T-helper 1 cell (primary cell): ENCODE measurements around the gene NFKBIE.
"Not testable (repeated sequence)": the region's sequence is repeated elsewhere in the genome, so short reads cannot be mapped to it uniquely, and the experiment has no call there.

ENCODE experiments used
- DNase-seq, 5 donors: peaks; one replicate each; pipeline ENCODE4 v3.0.0-alpha.2; 2012 to 2020
- total RNA-seq, 4 donors: gene quantifications; one replicate each; lab custom pipeline; 2026; lab: John Stamatoyannopoulos, UW

Gene NFKBIE, protein sequence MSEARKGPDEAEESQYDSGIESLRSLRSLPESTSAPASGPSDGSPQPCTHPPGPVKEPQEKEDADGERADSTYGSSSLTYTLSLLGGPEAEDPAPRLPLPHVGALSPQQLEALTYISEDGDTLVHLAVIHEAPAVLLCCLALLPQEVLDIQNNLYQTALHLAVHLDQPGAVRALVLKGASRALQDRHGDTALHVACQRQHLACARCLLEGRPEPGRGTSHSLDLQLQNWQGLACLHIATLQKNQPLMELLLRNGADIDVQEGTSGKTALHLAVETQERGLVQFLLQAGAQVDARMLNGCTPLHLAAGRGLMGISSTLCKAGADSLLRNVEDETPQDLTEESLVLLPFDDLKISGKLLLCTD
- 51.8 to 76.6 (median 73.5) reads per million in 4 donors for total RNA-seq

DNA sequence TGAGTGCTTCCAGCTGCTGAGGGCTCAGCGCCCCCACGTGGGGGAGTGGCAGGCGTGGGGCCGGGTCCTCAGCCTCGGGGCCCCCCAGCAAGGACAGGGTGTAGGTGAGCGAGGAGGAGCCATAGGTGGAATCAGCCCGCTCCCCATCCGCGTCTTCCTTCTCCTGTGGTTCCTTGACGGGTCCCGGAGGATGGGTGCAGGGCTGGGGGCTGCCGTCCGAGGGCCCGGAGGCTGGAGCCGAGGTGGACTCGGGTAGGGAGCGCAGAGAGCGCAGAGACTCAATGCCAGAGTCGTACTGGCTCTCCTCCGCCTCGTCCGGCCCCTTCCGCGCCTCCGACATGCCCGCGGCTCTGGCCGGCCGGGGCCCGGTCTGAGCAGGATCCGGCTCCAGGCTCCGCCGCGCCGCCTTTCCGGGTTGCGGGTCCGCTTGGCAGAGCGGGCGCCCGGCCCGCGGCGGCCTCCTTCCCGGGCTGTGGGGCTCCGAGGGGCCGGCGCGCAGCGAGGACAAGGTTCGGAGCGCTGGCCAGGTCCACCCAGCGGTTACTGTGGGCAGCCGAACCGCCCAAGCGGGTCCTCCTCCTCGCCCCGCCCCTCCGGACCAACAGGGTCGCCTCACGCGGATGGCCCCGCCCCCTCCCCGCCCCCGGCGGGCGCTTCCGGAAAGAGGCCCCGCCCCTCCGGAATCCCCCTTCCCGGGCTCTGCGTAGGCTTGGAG lies at the start of gene NFKBIE:
Gene NFKBIE (minus strand): TSS at position 545 of the 715 bp plus-strand sequence. CDS start 205 bp downstream, at position 340.
- DNase-seq: peak; percentile 88 to 94 (median 94)

DNA sequence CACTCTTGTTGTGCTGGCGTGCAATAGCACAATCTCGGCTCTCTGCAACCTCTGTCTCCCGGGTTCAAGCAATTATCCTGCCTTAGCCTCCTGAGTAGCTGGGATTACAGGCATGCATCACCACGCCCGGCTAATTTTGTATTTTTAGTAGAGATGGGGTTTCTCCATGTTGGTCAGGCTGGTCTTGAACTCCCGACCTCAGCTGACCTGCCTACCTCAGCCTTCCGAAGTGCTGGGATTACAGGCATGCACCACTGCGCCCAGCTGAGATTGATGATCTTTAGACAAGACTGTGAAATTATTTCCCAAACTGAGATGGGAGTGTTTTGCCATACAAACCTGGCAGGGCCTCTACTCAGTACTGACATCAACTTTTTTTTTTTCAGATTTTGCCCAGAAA lies 49.3 kb upstream of the NFKBIE start:
- DNase-seq: not testable (repeated sequence)

DNA sequence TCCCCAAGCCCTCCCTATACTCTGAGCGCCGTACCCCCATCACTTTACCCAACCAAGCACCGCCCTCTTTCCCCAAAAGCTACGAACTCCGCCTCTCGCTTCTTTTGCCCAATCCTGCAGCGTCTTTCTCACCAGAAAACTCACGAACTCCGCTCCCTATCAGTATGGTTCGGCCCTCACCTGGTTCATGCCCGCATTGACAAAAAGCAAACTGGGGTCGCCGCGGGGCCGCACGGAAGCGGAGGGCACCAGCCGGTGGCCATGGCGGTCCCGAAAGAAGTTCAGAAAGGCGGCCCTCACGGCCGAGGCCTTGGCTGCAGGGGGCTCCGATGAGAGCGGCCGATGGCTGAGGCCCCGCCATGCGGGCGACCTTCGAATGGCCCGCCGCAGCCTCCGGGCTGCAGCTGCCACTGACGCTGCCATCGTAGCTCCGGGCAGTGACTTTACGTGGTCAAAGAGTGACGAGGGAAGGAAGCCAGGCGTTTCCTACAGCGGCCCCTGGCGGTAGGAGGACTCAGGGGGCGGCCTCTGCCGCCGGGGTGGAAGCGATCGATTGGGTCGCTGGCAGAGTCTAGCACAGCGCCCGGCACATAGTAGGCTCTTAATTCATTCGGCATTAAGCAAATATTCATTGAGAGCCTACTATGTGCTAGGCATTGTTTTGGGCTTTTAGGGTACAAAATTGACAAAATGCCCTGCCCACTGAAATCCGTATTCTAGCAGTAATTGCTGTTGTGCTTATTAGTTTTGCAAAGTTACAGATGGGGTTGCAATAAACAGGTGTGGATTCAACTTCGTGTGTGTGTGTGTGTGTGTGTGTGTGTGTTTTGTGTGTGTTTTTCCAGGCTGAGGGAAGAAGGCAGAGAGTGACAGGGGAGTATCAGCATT lies 47.8 kb upstream of the NFKBIE start, which contains the start of gene AARS2:
Gene AARS2 (minus strand): TSS at position 447 of the 888 bp plus-strand sequence. CDS start 24 bp downstream, at position 423.
- peak; percentile 72 to 89 (median 82) for DNase-seq

DNA sequence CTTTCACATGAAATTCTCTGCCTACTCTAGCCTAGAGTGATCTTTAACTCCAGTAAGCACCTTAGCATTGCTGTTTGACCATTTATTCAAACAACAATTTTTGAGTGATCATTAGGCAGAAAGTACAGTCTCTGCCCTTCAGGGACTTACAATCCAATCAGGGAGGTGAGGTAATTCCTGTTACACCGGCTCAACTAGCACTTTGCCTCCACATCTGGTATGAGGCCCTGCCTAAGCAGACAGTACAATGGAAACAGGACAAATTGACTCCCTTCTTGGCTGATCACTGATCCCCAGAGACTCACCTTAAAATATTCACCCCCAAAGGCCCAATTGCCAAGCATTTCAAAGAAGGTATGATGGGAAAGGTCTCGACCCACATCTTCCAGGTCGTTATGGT lies 46.4 kb upstream of the NFKBIE start:
- DNase-seq: no peak

DNA sequence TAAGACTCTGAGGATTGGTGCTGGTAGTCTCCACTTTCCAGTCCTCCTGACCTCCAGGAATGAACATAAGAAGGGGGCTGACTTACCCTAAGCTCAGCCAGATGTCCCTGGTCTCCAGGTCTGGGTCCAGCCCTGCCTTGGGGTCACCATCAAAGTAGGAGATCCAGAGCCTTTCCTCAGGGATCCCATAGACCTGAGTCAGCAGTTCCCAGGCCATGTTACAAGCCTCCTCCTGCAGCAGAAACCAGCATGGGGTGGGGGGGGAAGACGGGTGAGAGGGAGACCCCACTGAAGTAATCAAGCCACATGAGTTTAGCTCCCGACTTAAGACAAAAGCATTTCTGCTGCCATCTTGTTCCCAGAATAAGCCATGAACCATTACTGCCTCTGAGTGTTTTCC lies 46.0 kb upstream of the NFKBIE start:
- no peak for DNase-seq

DNA sequence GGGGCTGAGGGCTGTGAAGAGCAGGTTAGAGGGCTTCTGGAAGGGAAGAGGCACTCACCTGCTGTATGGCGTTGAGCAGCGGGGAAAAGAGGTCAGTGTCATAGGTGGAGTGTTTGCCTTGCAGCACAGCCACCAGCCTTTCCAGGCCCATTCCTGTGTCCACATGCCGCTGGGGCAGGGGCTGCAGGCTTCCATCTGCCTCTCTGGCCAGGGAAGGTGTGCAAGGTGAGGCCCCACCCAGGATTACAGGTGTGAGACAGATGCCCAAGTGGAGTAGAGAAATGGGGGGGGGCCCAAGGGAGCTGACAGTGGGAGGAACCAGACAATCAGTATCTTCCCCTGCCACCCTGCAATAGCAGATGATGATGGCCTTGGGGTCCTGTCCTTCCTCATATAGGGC lies 44.9 kb upstream of the NFKBIE start:
- DNase-seq: no peak

DNA sequence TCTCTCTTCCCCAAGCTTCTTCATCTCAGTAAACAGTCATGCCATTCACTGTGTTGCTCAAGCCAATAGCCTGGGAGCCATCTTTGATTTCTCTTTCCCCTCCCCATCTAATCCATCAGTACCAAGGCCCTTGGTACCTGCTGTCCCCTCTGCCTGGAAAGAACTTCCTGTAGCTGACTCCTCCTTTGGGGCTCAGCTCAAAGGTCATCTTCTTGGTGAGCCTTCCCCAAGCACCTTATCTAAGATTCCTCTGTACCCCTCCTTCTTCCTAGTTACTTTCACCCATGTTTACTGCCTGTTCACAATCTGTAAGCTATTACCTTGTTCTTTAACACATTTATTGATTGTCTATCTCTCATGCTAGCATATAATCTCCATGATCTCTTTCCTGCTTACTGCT lies 44.3 kb upstream of the NFKBIE start:
- DNase-seq: no peak

DNA sequence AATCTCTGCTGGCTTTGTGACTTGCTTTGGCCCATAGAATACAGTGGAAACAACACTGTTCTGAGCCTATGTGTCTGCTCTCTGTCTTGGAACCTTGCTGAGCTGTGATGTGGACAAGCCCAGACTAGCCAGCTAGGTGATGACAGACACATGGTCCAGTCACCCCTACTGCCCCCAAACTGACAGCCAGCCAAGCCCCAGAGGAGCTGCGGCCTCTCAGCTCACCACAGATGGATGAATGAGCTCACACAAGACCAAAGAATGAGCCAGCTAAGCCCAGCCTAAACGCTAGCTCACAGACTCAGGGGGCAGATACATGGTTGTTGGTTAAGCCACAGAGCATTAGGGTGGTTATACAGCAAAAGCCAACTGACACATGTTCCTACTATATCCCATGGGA lies 43.7 kb upstream of the NFKBIE start:
- no peak for DNase-seq

DNA sequence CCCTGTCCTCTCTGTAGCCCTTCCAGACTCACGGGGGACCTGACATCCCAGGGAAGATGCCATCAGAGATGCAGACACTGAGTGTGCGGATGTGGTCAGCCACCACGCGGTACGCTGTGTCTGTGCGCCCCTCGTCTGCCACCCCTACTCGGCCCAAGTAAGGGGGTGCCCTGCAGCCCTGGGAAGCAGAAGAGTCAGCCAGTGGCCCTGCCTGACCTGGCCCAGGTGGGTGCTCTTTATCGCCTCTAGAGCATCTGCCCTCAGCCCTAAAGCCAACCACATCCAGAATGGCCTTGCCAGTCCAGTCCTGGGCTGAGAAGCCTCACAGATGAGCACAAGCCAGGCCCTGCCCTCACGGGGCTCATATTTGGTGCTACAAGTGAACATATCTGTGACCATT lies 41.9 kb upstream of the NFKBIE start:
- DNase-seq: no peak

DNA sequence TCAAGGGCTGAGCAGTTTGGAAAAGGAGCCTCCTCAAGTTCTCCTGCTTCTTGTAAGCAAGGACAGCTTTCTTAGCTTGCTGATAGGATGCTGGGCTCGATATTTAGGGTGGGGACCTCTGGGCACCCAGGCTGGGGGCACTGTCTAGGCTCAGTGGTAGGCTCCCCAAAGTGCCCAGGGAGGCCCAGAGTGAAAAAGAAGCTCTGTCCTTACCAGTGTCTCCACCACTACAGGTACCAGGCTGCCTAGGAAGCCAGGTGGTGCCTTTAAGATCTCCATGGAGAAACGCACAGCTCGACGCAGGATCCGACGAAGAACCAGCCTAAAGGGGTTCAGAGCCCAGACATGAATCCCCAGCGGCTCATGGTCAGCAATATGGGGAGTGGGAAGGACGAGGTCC lies 41.4 kb upstream of the NFKBIE start:
- DNase-seq: no peak

DNA sequence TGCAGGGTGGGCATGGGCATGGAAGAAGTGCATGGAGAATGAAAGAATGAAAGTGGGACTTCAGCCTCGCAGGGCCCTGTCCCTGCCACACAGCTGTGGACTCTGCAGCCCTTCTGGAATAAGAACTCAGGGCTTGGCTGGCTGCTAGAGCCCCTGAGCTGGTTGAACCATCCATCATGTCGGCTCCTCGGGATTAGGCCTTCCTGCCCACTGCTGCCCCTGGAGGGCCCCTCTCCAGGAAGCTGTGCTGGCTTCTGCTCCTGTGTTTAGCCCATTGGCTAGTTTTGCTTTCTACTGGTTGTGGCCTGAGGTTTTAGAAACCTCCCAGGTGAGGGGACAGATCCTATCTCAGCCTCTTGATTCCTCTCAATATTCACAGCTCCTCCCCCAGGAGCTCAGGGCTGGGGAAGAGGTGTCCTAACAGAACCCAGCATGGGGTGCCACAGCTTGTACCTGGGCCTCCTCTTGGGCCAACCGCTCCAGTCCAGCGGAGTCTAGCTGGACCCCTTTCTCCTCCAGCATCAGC lies 39.9 kb upstream of the NFKBIE start:
- DNase-seq: no peak

DNA sequence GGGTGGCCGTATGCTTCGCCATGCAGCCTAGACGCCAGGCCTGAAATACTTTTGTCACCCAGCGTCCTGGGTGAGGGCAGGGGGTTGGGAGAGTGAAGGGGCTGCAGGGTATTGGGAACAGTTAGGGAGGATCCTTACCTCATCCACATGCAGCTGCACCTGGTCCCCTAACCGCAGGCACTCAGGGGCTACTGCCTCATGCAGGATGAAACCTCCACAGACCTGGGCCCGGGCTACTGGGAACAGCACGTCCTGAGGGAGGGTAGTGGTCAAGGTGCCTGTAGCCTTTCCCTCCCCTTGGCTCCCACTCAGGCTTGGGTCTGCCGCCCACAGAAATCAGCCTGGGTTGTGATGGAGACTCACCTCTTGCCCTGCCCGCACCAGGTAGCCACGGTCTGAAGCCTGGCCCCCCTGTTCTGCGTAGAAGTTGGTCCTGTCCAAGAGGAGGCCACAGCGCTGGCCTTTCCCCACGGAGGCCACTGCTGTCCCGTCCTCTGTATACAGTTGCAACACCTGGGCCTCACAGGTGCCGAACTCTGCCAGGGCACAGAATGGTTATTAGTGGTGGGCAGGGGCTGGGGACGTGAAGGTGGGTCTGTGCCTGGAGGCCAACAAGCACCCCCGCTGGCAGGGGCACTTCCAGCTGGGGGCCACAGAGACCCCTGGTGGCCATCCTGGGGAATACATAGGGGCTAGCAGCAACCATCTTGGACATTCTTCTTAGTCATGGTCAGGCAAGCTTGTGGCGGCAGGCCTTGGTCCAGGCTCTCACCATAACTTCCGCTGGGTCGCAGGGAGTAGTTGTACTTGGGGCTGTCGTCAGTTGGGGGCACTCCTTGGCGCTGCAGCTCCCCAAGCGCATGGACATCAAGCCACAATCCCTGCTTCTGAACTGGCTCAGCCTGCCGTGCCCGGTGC lies 39.2 kb upstream of the NFKBIE start:
- peak in 3 of 5 donors; percentile 19 to 32 (median 24) for DNase-seq

DNA sequence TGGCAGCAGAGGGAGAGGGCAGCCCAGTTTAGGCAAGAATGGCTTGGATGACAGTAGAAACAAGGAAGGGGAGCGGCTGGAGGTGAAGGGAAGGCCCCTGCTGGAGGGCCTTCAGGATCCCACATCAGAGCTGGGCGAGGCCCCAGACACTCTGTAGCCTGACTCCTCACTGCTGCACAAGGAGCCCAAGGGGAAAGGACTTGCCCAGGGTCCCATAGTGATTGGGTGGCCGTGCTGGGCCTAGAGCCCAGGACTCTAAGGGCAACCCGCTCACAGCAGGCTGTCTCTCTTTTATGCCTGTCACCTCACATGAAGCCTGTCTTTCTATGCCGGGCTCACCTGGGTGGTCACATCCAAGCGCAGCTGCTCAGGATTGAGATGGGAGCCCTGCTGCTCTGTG lies 38.5 kb upstream of the NFKBIE start:
- DNase-seq: no peak

DNA sequence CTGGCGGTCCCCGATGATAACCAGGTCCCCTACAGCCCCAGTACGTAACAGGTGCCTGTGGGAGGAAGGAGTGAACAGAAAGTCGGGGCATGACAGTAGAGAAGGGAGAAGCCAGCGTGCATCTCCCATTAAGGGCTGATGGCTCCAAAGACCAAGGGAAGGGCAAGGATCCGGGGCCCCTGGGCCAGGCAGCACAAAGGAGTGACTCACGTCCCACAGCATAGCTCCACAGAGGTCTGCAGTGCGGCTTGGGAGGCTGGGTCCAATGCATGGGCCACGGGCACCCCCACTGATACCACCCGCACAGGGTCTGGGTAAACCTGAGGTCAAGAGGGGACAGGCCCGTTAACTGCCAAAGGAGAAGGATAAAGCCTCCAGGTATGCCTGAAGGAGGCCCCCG lies 37.5 kb upstream of the NFKBIE start:
- no peak for DNase-seq

DNA sequence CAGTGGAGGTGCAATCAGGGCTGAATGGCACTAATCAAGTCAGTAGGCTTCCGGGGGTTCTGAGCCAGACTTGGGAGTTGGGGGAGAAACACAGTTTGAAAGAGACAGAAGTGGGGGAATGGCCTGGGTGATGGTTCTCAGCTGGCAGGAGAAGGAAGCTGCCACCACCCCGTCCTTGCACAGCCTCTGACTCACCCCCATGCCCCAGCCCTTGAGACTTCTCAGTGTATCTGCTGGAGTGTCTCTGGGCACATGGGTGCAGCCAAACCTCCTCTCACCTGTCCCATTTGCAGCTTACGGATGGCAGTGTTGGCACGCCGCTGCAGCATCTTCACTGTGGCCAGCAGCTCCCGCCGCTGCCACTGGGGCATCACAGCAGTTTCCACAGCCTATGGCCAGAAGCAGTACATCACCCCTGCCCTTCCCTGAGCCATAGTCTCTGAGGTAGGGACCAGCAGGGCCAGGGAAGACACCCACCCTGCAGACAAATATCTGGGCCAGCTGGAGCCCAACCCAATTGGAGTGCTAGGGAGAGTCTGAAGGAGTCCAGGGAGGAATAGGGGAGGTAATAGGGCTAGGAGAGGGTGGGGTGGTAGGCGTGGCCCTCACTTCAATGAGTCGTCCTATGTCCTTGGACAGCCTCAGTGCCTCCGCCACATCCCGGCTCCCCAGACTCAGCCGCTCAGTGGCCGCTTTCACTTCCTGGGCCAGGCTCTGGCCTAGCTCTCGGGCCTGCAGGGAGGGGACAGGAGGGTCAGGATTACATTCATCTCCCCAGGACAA lies 36.6 kb upstream of the NFKBIE start:
- no peak for DNase-seq

DNA sequence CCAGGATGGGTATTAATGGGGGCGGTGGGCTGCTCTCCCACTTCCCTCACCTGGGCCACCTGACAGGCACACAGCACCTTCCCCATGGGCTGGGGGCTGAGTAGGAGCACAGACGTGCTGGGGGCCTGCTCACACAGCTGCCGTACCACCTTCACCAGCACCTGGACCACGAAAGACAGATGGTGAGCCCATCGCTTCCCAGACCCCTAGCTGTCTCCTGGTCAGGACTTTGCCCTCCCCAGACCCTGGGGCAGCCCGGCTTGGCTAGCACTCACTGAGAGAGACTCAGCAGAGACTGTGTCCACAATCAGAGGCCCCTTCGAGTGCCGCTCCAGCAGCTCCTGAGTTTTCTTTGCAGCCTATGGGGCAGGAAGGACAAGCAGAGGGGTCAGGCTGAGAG lies 35.8 kb upstream of the NFKBIE start:
- no peak for DNase-seq

DNA sequence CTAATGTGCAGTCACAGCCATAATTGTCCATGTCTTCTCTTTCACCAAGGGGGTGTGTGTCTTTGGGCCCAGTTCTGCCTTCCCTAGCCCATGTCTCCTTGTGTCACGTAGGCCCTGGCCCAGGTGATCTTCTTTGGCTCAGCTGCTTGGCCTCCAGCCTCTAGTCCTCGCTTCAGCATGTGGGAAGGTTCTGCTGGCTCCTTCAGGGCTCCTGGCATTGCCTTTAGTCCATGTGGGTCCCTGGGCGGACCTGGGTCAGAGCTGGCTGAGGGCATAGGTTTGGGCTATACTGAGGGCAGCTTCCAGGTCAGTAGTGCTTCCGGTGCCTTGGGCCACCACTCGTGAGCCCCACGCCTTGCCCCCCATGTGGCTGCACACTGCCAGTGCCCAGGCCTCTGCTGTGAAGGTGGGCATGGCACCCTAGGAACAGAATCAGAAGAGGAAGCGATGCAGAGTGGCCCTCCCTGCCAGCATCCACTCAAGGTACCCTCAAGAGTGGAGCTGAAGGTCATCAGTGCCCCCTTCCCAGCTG lies 35.0 kb upstream of the NFKBIE start:
- DNase-seq: no peak

DNA sequence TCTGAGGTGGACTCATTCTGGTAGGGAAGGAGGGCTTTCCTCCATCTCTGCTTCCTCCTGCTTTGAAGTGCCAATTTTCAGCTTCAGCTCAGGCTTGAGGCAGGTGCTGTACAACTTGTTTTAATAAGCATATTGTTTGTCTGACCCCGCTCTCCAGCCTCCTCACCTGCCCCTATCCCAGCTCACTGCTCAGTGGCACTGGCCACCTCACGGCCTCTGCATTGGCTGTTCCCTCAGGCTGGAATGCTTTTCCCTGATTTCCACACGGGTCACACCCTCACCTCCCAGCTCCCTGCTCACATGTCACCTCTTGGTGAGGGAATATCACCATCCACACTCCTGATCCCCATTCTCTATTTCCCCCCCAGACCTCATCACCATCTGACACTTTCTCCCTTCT lies 33.5 kb upstream of the NFKBIE start:
- no peak for DNase-seq

DNA sequence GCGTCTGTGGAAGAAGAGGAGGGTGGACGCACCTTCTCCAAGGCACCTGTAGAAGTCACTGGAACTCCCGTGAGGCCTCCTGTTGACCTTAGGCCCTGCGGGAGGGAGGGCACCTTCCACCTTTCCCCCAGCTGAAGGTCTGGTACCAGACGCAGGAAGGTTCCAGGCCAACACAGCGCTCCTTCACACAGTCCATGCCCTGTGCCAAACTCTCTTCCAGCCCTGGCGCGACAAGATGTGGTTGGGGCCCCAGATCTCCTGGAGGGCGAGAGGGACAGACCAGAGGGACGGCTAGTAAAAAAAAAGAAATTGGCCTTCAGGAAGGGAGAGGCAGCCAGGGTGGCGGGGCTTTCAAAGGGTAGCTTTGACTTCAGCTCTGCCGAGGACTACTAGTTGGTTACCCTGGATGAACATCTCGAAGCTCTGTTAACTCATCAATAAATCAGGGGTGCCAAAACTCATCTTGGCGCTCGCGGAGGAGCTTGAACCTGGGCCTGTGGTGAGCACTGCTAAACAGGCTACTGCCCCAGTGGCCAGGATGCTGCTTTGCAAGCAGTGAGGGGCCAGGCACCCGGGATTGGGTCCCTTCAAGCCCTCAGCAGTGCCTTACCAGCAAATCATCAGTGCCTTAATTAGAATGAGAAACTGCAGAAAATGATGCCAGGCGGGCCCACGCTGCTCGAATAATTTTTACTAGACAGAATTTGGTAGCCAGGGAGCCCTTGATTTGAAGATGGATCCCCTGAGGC lies 32.9 kb upstream of the NFKBIE start:
- DNase-seq: no peak
